NCI-H524 treated with DMSO at 0.1 percent for 48 hours (cell line): Measurements from ENCODE around the gene GLIPR2.
"Not testable (repeated sequence)": the region's sequence is repeated elsewhere in the genome, so short reads cannot be mapped to it uniquely, and the experiment has no call there.

Experiments used
- DNase-seq: peaks from one replicate; lab custom pipeline; 2025; lab: John Stamatoyannopoulos, UW

The GLIPR2 gene

DNA sequence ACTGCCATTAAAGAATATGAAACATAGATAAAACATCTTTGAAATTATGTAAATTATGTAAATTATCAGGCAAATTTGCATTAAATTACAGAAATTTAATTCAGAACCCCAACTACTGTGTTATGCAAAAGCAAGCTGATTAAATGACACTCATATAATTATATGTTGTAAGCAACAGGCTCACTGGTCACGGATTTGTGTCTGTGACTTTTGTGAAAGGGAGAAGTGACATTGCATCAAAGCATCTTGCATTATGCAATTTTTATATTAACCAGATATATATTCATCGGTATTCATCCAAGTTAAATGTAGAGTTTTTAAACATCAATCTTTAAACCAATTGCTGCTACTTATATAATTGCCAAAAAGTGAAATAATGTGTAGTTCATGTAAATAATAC is 13.0 kb upstream of the GLIPR2 start:
- no peak for DNase-seq

DNA sequence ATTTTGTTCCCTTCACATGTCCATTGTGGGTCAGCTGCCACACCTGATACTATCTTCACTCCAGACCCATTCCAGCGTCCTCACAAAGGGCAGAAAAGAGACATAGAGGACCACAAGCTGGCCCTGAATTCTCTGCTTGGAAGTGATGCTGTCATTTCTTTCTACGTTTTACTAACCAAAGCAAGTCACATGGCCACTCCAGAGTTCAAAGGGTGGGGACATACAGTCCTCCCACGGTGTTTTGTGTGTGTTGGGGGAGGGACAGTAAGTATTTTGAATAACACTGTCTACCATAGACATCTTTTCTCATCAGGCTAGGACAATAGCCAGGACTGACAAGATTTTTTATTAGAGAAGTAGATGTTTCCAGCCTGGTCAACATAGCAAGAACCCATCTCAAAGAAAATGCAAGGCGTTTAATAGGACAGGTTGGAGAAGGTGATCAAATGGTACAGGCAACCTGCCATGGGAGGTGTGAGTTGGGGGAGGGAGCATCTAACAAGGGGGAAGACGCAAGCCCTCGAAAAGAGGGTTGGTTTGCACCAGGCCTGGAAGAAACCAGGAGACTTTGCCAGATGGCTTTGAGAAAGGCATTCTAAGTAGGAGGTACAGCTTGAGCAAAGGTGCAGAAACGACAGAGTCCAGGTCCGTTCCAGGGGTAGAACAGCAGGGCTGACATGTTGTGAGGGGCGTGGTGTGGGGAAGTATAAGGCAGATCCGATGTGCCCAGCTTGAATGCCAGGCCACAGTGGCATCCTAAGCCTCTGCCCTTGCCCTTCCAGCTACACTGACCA is 11.3 kb upstream of the GLIPR2 start:
- DNase-seq = no peak

DNA sequence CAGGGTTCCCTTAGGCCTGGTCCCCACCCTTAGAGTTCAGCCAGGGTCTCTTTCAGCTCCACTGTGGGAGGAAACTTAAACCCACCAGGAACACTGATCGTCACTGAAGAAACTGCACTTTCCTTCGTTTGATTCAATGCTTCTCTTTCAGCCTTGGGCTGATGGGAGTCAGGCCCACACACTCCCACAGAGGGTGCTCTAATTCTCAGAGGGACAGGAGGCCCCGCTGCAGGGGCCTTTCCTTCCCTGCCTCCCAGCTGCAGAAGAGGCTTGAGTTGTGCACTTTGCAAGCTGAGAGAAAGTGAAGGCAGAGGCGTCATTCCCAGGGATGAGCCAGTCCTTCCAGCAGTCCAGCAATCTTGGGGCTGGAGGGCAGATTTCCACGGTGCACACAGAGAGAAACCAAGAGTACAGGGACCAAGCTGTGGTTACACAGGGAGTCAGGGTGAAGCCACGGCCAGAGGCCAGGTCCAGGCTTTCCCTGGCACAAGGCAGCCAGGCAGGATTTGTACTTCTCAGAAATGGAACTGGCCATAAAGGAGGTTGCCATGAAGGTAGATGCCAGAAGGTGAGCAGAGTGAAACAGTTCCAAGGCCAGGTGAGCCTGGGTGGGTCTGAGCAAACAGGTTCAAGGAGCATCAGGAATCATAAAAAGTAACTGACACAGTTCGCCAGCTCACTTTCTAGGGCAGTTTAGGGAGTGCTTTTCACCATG is 10.4 kb upstream of the GLIPR2 start:
- no peak for DNase-seq

DNA sequence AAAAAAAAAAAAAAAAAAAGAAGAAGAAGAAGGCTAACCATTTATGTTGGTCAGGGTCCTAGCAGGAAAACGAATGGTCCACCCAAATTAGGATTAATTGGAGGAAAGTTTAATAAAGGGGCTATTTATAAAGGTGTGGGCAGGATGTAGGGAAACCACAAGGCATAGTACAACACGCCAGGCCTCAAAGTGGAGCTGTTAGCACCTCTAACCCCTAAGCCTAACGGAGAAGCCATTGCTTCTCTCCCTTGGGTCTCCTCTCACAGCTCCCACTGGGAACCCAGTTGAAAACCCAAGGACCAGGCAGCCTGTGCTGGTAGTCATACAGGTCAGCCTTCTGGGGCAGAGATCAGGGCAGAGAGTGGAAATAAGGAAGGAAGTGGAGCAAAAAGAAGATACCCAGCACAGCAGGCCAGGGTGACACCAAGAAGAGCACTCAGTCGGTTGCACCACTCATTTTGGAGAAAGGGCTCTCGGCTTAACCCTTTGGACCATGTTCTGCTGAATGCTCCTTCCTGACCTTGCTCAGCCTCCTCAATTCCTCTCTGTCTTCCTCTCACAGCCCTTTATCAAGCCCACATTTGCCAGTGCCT is 8.8 kb upstream of the GLIPR2 start:
- DNase-seq = no peak

DNA sequence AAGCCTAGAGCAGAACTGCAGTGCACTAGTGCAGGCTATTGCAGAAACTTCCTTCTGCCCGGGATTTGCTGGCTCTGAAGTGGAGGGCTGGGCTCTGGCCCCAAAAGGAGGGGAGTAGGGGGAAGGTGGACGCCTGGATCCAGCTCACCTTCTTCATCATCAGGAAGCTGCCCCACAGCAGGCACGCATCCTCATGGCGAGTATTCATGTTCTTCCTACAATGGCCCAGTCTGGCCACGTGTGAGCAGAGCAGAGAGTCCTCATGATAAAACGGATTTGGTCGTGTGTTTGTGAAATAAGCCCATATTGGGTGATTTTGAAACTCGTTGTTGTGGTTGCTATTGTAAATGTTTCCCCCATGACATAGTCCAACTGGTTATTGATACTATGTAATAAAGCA is 8.2 kb upstream of the GLIPR2 start:
- DNase-seq = no peak

DNA sequence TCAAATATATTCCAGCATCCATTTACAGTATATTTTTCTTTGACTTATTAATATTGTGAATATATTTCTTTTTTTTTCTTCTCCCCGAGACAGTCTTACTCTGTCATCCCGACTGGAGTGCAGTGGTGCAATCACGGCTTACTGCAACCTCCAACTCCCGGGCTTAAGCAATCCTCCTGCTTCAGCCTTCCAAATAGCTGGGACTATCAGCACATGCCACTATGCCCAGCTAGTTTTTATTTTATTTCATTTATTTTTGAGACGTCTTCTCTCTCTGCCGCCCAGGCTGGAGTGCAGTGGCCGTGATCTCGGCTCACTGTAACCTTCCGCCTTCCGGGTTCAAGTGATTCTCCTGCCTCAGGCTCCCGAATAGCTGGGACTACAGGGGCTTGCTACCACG is 7.4 kb upstream of the GLIPR2 start:
- DNase-seq = no peak

DNA sequence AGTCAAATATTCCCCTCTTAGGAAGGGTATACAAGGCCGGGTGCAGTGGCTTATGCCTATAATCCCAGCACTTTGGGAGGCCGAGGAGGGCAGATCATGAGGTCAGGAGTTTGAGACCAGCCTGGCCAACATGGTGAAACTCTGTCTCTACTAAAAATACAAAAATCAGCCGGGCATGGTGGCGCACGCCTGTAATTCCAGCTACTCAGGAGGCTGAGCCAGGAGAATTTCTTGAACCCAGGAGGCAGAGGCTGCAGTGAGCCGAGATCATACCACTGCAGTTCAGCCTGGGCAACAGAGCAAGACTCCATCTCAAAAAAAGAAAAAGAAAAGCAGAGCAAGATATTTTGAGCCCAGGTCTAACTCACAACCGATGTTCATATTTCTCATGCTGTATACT is 4.9 kb upstream of the GLIPR2 start:
- DNase-seq = not testable (repeated sequence)

DNA sequence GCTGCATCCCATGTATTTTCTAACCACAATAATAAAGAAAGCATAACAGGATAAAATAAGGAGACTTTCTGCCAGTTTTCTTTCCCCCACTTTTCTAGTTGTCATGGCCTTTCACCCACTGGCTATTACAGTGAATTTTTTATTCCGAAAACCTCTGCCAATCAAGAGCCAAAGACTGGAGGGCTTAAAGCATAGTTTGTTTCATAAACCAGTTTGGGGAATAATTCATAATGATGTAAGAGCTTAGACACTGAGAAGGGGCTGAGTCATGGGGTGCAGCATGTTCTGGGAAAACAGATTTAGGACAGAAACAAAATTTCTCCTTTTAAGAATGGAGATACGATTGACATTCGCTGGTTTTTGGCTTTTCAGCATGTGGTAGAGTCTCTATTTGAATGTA is 4.4 kb upstream of the GLIPR2 start:
- no peak for DNase-seq

DNA sequence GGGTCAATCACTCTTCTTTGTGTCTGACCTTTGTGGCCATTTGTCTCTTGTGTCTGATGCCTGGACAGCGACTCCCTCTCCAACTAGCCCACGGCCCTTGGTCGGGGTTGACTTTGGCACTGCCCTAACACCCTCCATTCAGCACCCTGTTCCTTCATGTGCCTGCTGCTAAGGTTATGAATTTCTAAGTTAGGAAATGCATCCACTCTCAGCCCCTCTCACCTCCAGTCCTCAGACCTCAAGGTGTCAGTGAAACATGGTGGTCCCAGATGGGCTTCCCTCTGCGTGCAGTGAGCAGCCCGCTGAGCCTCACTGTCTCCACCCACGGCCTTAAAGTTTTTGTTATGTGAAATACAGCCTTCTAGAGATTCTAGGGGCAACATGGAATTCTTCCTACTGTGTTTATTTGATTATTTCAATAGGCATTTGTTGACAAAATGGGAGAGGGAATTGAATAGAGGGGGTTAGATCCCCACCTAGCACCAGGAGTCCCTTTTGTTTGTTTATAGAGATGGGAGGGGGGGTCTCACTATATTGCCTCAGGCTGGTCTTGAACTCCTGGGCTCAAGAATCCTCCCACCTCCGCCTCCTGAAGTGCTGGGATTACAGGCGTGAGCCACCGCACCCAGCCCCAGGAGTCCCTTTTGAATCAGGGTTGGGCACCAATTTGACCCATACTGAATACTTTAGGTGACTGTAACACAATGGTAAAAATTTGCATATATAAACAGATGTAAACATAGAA is 1.6 kb upstream of the GLIPR2 start:
- no peak for DNase-seq

DNA sequence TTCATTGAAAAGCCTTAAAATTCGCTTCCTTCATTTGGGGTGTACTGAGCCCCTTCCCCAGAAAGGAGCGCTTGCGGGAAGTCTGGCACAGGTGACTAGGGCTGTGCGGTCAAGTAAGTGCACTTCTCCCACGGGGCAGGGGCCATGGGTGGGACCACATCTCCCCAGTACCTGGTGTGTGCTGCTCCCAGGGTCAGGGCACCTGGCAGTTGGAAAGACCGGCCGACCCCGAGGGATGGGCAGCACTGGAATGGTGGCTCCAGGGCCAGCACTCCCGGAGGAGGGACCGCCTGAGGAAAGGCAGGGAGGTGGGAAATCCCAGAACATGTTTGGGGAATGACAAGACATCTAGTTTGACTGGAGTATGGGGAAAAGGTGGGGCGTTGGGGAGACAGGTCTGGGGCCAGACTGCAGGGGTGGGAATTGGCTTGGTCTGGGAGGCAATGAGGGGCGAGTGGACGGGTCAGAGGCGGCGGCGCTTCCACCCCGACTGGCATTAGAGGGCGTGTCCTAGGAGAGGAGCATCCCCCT is 727 bp upstream of the GLIPR2 start:
- no peak for DNase-seq

DNA sequence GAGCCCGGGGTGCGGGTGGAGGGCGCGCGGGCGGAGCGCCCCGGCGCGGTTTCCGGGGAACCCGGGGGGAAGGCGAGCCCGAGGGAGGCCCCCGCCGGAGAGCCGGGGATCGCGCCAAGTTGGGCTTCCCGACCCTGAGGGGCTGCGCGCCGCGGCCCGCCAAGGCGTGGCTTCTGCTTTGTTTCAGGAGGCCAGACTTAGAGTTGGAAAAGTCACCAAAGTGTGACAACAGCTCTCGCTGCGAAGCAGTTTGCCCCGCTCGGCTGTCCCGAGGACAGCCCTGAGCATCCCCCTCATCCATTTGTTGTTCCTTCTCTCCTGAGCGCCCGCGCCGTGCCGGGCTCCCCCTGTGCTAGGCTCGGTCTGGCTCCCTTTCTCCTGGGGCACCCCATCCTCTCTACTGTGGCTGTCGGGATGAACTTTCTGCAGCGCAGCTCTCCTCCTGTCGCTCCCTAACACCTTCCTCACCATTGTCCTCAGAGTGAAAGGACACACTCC is 410 bp downstream of the GLIPR2 start:
- no peak for DNase-seq

DNA sequence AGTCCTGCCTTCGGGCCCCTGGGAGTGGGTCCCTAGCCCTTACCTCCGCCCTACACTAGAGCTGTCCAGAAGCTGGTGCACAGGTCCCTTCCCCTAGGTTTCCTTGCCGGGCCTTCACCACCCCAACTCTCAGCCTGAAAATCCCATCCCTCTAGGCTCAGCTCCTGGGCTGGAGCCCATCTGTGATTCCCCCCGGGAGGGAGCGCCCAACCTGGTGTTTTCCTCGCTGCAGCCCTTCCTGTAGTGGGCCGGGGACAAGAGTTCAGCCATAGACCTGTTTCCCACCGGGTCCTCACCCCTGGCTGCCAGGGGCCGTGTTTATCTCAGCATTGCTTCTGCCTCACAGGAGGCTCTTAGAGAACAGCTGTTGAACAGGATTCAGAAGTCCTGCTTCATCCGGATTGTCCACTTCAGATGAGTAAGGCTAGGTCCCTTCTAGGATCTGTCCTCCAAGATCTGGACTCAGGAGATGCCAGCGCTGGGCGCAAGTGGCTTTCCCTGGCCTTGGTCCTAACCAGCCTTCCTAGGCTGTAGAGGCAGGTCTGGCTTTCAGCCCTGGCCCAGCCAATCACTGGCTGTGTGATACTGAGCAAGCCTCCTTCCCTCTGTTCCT is 965 bp downstream of the GLIPR2 start:
- DNase-seq = no peak

DNA sequence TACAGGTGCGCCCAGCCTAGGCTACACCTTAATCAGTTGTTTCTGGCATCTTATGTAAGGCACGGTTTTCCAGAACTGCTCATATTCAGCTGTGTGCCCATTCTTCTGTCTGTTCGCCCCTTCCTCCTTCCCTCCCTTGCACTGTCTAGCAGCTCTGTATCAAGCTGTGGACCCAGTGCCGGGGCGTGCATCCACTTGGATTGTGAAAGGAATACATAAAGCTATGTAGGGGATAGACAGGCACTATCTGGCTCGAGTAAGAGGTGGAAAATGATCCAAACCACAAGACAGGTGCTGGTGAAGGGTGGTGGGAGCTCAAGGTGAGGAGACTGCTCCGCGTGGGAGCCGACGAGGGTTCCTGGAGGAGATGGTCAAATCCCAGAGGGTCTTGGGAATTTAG is 2.0 kb downstream of the GLIPR2 start:
- DNase-seq = no peak

DNA sequence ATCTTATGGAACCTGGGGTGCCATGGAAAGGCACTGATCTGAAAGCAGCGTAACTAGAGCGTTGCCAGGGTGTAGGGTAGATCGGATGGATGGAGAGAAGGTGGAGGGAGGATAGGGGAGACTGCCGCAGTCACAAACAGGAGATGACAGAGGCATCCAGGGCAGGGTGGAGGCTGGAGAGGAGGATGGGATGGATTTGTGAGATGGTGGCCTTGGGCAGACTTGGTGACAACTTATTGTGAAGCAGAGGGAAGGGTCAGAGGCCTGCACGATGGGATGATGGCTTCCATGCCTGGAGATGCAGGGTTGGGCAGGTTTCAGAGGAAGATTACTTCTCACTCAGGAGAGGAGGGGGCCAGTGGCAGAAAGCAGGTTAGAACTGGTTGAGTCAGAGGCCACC is 2.4 kb downstream of the GLIPR2 start:
- DNase-seq = no peak

DNA sequence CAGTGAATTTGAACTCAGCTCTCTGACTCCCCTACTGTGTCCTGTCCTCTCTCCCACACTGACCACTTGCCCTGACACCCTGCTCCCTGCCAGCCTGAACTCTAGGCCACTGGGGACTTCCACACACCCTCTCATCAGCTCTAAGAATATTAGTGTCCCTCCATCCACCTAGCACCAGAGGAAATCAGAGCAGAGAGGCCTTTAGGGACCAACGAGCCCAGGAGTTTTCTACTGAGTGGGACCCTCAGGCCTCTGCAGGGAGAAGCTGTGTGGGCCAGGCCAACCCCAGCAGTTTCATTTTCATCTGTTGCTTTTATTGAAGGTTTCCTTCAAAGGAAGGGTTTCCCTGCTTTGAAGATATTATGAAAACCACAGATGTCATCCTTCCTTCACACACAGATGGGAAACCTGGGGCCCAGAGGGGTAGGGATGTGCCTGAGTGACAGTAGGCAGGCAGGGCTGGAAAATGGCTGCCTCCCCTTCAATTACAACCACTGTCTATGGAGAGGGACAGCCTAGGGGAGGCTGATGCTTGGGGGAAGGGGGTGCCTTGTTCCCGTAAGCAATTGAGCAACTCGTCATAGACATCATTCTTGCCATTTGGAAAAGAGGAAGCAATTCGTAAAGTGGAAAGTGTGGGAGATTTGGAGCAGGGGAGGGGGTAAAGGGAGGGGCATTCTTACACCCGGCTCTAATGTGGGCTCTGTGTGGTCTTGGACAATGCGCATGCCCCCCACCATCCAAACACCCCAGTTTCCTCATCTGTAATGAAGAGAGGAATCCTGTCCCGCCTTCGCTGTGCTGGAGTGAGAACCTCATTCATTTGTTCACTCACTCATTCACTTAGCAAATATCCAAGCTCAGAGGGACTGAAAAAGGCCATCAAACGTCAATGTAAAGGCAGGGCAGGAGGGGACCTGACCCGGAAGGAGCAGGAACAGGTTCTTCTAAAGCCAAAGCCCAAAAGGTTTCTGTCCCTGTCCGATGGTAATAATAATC is 3.9 kb downstream of the GLIPR2 start:
- DNase-seq = no peak

DNA sequence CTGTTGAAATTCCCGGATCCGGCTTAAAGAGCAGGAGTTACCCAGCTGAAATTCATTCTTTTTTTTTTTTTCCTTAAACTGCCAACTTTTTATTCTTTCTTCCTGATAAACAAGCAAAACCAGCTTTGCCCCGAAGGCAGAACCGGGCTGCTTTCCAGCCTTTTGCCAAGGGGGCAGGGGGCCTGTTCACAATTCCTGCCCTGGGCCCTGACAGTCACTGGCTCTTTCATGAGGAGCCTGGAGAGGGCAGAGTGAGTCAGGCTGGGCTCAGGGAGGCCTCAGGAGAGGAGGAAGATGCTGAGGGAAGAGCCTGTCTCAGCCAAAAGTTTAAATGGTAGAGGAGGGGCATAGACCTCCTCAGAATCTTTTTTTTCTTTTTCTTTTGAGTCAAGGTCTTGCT is 4.8 kb downstream of the GLIPR2 start:
- DNase-seq = no peak

DNA sequence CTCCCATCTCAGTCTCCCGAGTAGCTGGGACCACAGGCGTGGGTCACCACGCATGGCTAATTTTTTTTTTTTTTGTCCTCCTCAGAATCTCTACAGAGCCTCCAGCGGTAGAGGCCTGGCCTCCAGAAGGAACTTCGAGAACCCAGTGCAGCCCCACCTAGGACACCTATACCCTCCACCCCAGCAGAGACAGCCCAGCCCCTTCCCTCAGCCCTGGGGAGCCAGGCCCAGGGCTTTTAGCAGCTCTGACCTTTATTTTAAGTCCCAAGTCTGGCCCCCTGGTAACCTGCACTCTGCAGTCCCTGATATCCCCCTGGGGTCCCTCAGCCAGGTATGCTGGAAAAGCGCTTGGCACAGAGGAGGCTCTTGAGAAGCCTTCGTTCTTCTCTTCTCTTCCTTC is 5.2 kb downstream of the GLIPR2 start:
- DNase-seq = no peak

DNA sequence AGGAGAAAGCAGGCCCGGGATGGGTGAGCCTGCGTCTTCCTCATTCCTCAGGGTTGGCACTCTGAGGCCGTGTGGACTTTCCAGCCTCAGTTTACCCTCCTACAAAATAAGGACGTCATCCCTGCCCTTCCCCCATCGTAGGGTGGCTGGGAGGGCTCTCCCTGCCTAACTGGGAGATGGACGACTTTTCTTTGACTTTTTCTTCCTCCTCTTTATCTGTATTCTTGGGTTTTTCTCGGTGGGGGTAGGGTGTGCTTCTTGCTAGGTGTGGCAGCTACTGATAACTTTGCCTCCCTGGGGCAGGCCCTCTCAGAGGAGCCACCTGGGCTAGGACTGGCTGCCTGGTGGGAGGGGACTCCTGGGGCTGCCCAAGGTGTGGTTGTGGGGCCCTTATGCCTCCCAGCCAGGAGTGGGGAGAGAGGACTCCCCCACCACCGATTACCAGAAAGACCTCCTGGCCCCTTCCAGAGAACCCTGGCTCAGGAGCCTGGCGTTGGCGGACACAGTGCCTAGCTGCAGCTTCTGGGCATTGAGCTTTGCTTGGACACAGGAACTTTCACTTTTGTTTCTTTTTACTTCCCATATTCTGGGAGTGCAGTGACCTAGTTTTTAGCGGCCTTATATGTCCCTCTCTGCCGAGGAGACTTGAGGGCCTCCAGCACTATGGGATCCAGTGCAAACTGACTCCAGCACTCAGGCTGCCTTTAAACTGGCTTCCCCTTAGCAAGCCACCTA is 6.1 kb downstream of the GLIPR2 start:
- DNase-seq = no peak

DNA sequence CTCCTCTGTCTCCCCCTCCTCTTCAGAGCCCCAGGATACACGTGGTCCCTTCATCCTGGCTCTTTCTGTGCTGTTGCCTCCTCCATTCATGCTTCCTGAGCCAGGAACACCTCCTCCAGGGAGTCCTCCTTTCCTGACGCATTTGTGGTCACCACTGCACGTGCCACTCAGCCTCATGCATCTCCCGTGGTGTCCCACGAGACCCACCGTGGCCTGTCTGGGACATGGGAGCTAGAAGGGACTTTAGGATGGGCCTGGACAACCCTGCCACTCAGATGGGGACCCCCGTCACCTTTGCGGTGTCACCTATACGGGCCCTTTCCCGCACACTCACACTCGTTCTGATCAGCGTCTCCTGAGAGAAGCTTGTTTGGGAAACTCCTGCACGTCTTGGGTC is 6.7 kb downstream of the GLIPR2 start:
- no peak for DNase-seq
